Measurements from ENCODE around the gene SPIRE2.
A peak's percentile ranks its signal among the peaks of the same experiment; 100 is the strongest.
"Not testable (repeated sequence)": the region's sequence is repeated elsewhere in the genome, so short reads cannot be mapped to it uniquely, and the experiment has no call there.

Gene SPIRE2

DNA sequence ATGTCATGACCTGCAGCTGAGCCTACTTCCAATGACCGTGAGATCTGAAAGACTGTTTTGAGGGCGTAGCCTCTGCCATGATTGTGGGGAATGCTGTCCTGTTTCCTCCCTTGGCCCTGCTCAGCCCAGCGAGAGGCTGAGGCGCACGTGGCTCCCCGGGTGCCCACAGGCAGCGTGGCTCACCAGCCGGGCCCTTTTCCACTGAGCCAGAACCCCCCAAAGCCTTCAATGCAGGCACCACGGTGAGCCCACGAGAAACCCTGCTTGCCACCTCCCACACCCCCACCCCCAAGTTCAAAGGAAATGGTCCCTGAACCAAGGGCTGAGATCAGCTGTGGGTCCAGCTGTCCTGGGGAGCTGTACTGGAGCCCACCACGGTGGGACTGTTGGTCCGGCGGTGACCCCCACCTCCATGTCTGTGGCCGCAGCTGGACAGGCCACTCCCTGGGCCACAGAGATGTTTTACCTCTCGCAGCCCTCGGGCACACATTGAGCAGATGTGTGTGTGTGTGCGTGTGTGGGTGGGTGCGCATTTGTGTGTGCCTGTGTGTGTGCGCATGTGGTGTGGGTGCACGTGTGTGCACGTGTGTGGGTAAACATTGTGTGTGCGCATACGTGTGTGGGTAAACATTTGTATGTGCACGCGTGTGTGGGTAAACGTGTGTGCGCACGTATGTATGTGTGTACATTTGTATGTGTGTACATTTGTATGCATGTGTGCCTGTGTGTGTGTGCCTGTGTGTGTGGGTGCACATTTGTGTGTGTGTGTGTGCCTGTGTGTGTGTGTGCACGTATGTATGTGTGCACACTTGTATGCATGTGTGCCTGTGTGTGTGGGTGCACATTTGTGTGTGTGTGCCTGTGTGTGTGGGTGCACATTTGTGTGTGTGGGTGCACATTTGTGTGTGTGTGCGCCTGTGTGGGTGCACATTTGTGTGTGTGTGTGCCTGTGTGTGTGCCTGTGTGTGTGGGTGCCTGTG is 85.4 kb downstream of the SPIRE2 start:
- CTCF ChIA-PET, result no interaction called here
- TF ChIP-seq CTCF (IDR thresholded peaks at IDR 0.05; ENCODE audit: control extremely low read depth, extremely low read depth, low read depth, missing control alignments), result no peak
- no peak for DNase-seq (ENCODE audit: extremely low spot score)
- POLR2A ChIA-PET, result interaction anchor here (0.6 kb wide), 1 partner anchor 68 kb away, joined by 3 read pairs; no protein-coding TSS in a partner anchor

- POLR2A ChIA-PET; DNase-seq (ENCODE audit: extremely low spot score): not testable (repeated sequence)
Measured at GRCh38 chr16:89914642-89915285, 86.5 kb downstream of the SPIRE2 start.

GRCh38 chr16:89915303-89916232 is 87.3 kb downstream of the SPIRE2 start:
- ChIA-PET CTCF (no interaction called here), POLR2A (no interaction called here)
- DNase-seq (ENCODE audit: extremely low spot score), result no peak
- TF ChIP-seq CTCF (IDR thresholded peaks at IDR 0.05; ENCODE audit: control extremely low read depth, extremely low read depth, low read depth, missing control alignments), result no peak

More at GRCh38 chr16:89914642-89915285, 86.5 kb downstream of the SPIRE2 start:
- CTCF ChIA-PET, result not testable (repeated sequence)

GRCh38 chr16:89917773-89918452 is 89.6 kb downstream of the SPIRE2 start:
- peak; percentile 89 for DNase-seq (ENCODE audit: extremely low spot score)
- POLR2A ChIA-PET, result interaction anchor here (1.0 kb wide), 1 partner anchor 45 kb away, joined by 10 read pairs; the partner anchor contains the start of gene TCF25
- no peak for TF ChIP-seq CTCF (IDR thresholded peaks at IDR 0.05; ENCODE audit: control extremely low read depth, extremely low read depth, low read depth, missing control alignments)
- CTCF ChIA-PET, result interaction anchor here (1.1 to 2.7 kb wide), 6 partner anchors 9 to 1181 kb away, joined by 3 to 26 read pairs (median 4); no protein-coding TSS in a partner anchor

DNA sequence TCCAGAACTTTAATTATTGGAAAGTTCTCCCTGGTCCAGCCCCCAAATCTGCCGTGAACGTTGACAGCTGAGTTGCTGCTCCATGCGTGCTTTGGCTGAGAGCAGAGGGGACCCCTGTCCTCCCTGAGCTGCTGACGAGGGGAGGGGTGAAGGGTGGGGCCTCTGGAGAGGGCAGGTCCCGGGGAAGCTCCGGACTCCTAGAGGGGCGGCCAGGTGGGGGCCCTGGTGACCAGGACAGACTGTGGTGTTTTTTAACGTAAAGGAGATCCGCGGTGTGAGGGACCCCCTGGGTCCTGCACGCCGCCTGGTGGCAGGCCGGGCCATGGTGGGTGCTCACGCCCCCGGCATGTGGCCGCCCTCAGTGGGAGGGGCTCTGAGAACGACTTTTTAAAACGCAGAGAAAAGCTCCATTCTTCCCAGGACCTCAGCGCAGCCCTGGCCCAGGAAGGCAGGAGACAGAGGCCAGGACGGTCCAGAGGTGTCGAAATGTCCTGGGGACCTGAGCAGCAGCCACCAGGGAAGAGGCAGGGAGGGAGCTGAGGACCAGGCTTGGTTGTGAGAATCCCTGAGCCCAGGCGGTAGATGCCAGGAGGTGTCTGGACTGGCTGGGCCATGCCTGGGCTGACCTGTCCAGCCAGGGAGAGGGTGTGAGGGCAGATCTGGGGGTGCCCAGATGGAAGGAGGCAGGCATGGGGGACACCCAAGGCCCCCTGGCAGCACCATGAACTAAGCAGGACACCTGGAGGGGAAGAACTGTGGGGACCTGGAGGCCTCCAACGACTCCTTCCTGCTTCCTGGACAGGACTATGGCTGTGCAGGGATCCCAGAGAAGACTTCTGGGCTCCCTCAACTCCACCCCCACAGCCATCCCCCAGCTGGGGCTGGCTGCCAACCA is 90.4 kb downstream of the SPIRE2 start, which contains the start of gene MC1R:
Gene MC1R (plus strand): TSS at position 410 of the 895 bp plus-strand sequence. CDS start 397 bp downstream, at position 807.
- peak; percentile 59 for DNase-seq (ENCODE audit: extremely low spot score)
- POLR2A ChIA-PET, result interaction anchor here (1.0 kb wide), 1 partner anchor 46 kb away, joined by 10 read pairs; the partner anchor contains the start of gene TCF25

More for the DNA sequence above, 90.4 kb downstream of the SPIRE2 start, which contains the start of gene MC1R:
- peak; percentile 45 for TF ChIP-seq CTCF (IDR thresholded peaks at IDR 0.05; ENCODE audit: control extremely low read depth, extremely low read depth, low read depth, missing control alignments)
- CTCF ChIA-PET, result interaction anchor here (0.9 to 2.7 kb wide), 7 partner anchors 9 to 1181 kb away, joined by 3 to 26 read pairs (median 4); no protein-coding TSS in a partner anchor

All from GM10248 (cell line).